H9 (cell line): ENCODE data around the gene PATE4. TPM values are rescaled to one million over a fixed set of nuclear protein-coding genes. Genes with fewer than 3 reads are reported as not detected.

Experiments
- DNase-seq: peaks from one replicate; pipeline ENCODE4 v3.0.0-alpha.2; 2017
- H2AFZ ChIP-seq: one replicate; pipeline ENCODE4 v1.6.1; 2013; ENCODE audit warnings: mild to moderate bottlenecking, low read length, control low read depth, moderate library complexity
- H2AK5ac ChIP-seq: 2 replicates; pipeline ENCODE4 v1.6.1; 2013; ENCODE audit warnings: low read length, control low read depth, mixed read lengths; ENCODE audit not compliant: insufficient read length
- H2BK120ac ChIP-seq: one replicate; pipeline ENCODE4 v1.6.1; 2013; ENCODE audit warnings: low read depth, mild to moderate bottlenecking, low read length, control low read depth, inconsistent platforms; ENCODE audit not compliant: poor library complexity, severe bottlenecking
- H2BK12ac ChIP-seq: 2 replicates; pipeline ENCODE4 v1.6.1; 2013; ENCODE audit warnings: low read length, control low read depth, mixed read lengths, low read depth; ENCODE audit not compliant: insufficient read length
- H2BK15ac ChIP-seq: 2 replicates; pipeline ENCODE4 v1.6.1; 2013; ENCODE audit warnings: low read depth, low read length, control low read depth
- H2BK20ac ChIP-seq: one replicate; pipeline ENCODE4 v1.6.1; 2013; ENCODE audit warnings: low read depth, mild to moderate bottlenecking, low read length, control low read depth, inconsistent platforms; ENCODE audit not compliant: poor library complexity, severe bottlenecking
- H2BK5ac ChIP-seq: 2 replicates; pipeline ENCODE4 v1.6.1; 2013; ENCODE audit warnings: low read length, control low read depth, mixed read lengths; ENCODE audit not compliant: insufficient read length
- H3K14ac ChIP-seq: 2 replicates; pipeline ENCODE4 v1.6.1; 2013; ENCODE audit warnings: low read length, control low read depth; ENCODE audit not compliant: insufficient read depth
- H3K18ac ChIP-seq: 2 replicates; pipeline ENCODE4 v1.6.1; 2013; ENCODE audit warnings: low read depth, mild to moderate bottlenecking, mixed read lengths, low read length, control low read depth; ENCODE audit not compliant: insufficient read length
- H3K23ac ChIP-seq: 2 replicates; pipeline ENCODE4 v1.6.1; 2013; ENCODE audit warnings: low read length, control low read depth, mixed read lengths, low read depth; ENCODE audit not compliant: insufficient read length
- H3K23me2 ChIP-seq: 2 replicates; pipeline ENCODE4 v1.6.1; 2013; ENCODE audit warnings: low read depth, mild to moderate bottlenecking, mixed read lengths, low read length, control low read depth; ENCODE audit not compliant: insufficient read length, poor library complexity, severe bottlenecking
- H3K27ac ChIP-seq: 2 replicates; pipeline ENCODE4 v1.5.1; 2013; ENCODE audit warnings: low read length, control low read depth, mixed read lengths, low read depth; ENCODE audit not compliant: insufficient read length
- H3K27me3 ChIP-seq: 2 replicates; pipeline ENCODE4 v1.6.1; 2013; ENCODE audit warnings: low read length, control low read depth, inconsistent platforms; ENCODE audit not compliant: insufficient read depth
- H3K4ac ChIP-seq: 2 replicates; pipeline ENCODE4 v1.6.1; 2013; ENCODE audit warnings: low read depth, mild to moderate bottlenecking, control low read depth, inconsistent platforms, low read length, moderate library complexity
- H3K4me1 ChIP-seq: 2 replicates; pipeline ENCODE4 v1.6.1; 2013; ENCODE audit warnings: low read length, control low read depth, inconsistent platforms; ENCODE audit not compliant: insufficient read depth
- H3K4me2 ChIP-seq: 2 replicates; pipeline ENCODE4 v1.6.1; 2013; ENCODE audit warnings: low read length, control low read depth, mixed read lengths; ENCODE audit not compliant: insufficient read length, insufficient read depth
- H3K56ac ChIP-seq: 2 replicates; pipeline ENCODE4 v1.6.1; 2013; ENCODE audit warnings: low read depth, mild to moderate bottlenecking, mixed read lengths, low read length, control low read depth; ENCODE audit not compliant: insufficient read length
- H3K79me1 ChIP-seq: 2 replicates; pipeline ENCODE4 v1.6.1; 2013; ENCODE audit warnings: low read depth, mild to moderate bottlenecking, moderate library complexity, low read length, control low read depth, inconsistent platforms; ENCODE audit not compliant: insufficient read depth, poor library complexity, severe bottlenecking
- H3K79me2 ChIP-seq: 2 replicates; pipeline ENCODE4 v1.6.1; 2013; ENCODE audit warnings: low read length, control low read depth, inconsistent platforms; ENCODE audit not compliant: insufficient read depth
- H3K9ac ChIP-seq: 2 replicates; pipeline ENCODE4 v1.6.1; 2013; ENCODE audit warnings: low read length, control low read depth, mixed read lengths; ENCODE audit not compliant: insufficient read length; ENCODE audit errors: extremely low read depth
- H3K9me3 ChIP-seq: one replicate; pipeline ENCODE4 v1.6.1; 2013; ENCODE audit warnings: low read depth, low read length, inconsistent platforms; ENCODE audit not compliant: control insufficient read depth
- H3T11ph ChIP-seq: one replicate; pipeline ENCODE4 v1.6.1; 2013; ENCODE audit warnings: mild to moderate bottlenecking, low read length, control low read depth, inconsistent platforms
- H4K20me1 ChIP-seq: one replicate; pipeline ENCODE4 v1.6.1; 2013; ENCODE audit not compliant: control insufficient read depth, insufficient read length, insufficient read depth
- H4K5ac ChIP-seq: 2 replicates; pipeline ENCODE4 v1.6.1; 2013; ENCODE audit warnings: low read depth, mild to moderate bottlenecking, mixed read lengths, low read length, control low read depth; ENCODE audit not compliant: insufficient read length
- H4K8ac ChIP-seq: replicated peaks from 2 replicates; pipeline ENCODE4 v1.6.1; 2013; ENCODE audit warnings: low read length, control low read depth, mixed read lengths, low read depth; ENCODE audit not compliant: insufficient read length
- H4K91ac ChIP-seq: 2 replicates; pipeline ENCODE4 v1.6.1; 2013; ENCODE audit warnings: low read depth, mild to moderate bottlenecking, moderate library complexity, mixed read lengths, low read length, control low read depth; ENCODE audit not compliant: insufficient read length
- H3K27ac Mint-ChIP-seq, 3 experiments: 2 replicates in 2 of 3; 3 replicates in 1 of 3; pipeline ENCODE4 v1.8.0; 2020 to 2021; ENCODE audit warnings: mixed read lengths in 3 of 3, mild to moderate bottlenecking in 1 of 3, moderate library complexity in 1 of 3
- H3K27me3 Mint-ChIP-seq: 2 replicates; pipeline ENCODE4 v1.8.0; 2021; ENCODE audit warnings: low read depth, mild to moderate bottlenecking, moderate library complexity, mixed read lengths
- H3K36me3 Mint-ChIP-seq, 3 experiments: 2 replicates in 2 of 3; 3 replicates in 1 of 3; pipeline ENCODE4 v1.8.0; 2020 to 2021; ENCODE audit warnings: low read depth in 3 of 3, mixed read lengths in 3 of 3; ENCODE audit not compliant: insufficient read depth in 1 of 3
- H3K4me1 Mint-ChIP-seq, 2 experiments: 2 replicates each; pipeline ENCODE4 v1.8.0; 2020; ENCODE audit warnings: mixed read lengths in 2 of 2
- H3K4me3 Mint-ChIP-seq, 2 experiments: 2 replicates in 1 of 2; 3 replicates in 1 of 2; pipeline ENCODE4 v1.8.0; 2020 to 2021; ENCODE audit warnings: mild to moderate bottlenecking in 2 of 2, mixed read lengths in 2 of 2, moderate library complexity in 1 of 2
- H3K9me3 Mint-ChIP-seq, 2 experiments: 2 replicates in 1 of 2; 3 replicates in 1 of 2; pipeline ENCODE4 v1.8.0; 2020; ENCODE audit warnings: mild to moderate bottlenecking in 2 of 2, mixed read lengths in 2 of 2, moderate library complexity in 1 of 2
- whole genome bisulfite sequencing: extraction: QIAGEN DNeasy Blood & Tissue Kit; methylation state at CpG from one replicate; pipeline ENCODE4 v1.1.7; 2013; ENCODE audit warnings: missing lambda C conversion rate, low lambda C conversion rate, mixed read lengths; ENCODE audit not compliant: insufficient read length; ENCODE audit errors: extremely low coverage; 5-methylcytosine and 5-hydroxymethylcytosine counted together
- total RNA-seq: library from RNA; stranded (reverse); gene quantifications from 2 replicates; pipeline ENCODE4 v1.2.1, GENCODE V29; 2021
- TF ChIP-seq, protein P1 (sequence below): fragments of 200-600 bp; sonication (generic); conservative IDR thresholded peaks from 3 replicates; pipeline ENCODE4 v1.8.0; 2021; ENCODE audit warnings: antibody characterized with exemption, mild to moderate bottlenecking

The PATE4 gene
- total RNA-seq, 1 experiment from 2014 or later: not detected

DNA sequence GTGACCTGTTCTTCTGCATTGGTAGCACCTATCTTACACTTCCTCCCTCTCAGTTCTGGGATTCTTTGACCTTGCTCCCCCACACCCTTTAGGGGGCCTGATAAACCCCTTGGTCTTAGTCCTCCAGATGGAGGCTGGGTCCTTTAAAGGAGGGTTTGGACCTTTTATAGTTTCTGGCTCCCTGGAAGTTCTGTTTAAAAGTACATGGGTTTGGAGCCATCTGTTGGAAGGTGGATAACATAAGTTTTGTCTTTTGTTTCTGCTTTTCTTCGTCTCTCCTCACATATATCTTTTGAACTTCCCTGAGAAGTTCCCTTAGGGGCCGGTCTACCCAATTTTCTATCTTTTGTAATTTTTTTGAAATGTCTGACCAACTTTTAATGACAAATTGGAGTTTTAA is 36.4 kb downstream of the PATE4 start:
- Histone ChIP-seq H2BK120ac (no peak overlapping the region), H4K20me1 (no peaks in the 10 kb centered on the region), H3K79me1 (no peaks in the 10 kb centered on the region), H2BK5ac (no peak overlapping the region), H3K56ac (no peak overlapping the region), H3K79me2 (no peaks in the 10 kb centered on the region; the same call in 1 of the 2 replicates), H4K91ac (no peak overlapping the region), H4K5ac (no peak overlapping the region), H3K23ac (no peak overlapping the region), H3K27me3 (no peaks in the 10 kb centered on the region), H2AFZ (no peak overlapping the region), H3K9ac (no peak overlapping the region), H2AK5ac (no peak overlapping the region), H3K4ac (no peak overlapping the region), H3K23me2 (no peaks in the 10 kb centered on the region), H3K4me1 (no peaks in the 10 kb centered on the region), H3K18ac (no peak overlapping the region), H2BK12ac (no peak overlapping the region), H3K14ac (no peak overlapping the region), H3K4me2 (no peak overlapping the region), H4K8ac (no peak overlapping the region), H3K9me3 (no peaks in the 10 kb centered on the region), H3K27ac (no peak overlapping the region), H2BK15ac (no peak overlapping the region), H3T11ph (no peak overlapping the region), H2BK20ac (no peak overlapping the region)
- Mint-ChIP-seq H3K4me3 (no peak overlapping the region), H3K27ac (no peak overlapping the region), H3K36me3 (peaks cover 5 to 6% (median 5%) of the 10 kb centered on the region in 3 experiments; a peak in 6 of 7 replicates), H3K4me1 (peaks cover 9 to 11% of the 10 kb centered on the region in 2 experiments), H3K9me3 (peaks cover 14 to 21% of the 10 kb centered on the region in 2 experiments), H3K27me3 (peaks cover 2% of the 10 kb centered on the region; the same call in 1 of the 2 replicates)
- no peak for DNase-seq
- no CpG with 5 or more reads among the region's 2 CpGs for WGBS
- TF ChIP-seq, protein P1, sequence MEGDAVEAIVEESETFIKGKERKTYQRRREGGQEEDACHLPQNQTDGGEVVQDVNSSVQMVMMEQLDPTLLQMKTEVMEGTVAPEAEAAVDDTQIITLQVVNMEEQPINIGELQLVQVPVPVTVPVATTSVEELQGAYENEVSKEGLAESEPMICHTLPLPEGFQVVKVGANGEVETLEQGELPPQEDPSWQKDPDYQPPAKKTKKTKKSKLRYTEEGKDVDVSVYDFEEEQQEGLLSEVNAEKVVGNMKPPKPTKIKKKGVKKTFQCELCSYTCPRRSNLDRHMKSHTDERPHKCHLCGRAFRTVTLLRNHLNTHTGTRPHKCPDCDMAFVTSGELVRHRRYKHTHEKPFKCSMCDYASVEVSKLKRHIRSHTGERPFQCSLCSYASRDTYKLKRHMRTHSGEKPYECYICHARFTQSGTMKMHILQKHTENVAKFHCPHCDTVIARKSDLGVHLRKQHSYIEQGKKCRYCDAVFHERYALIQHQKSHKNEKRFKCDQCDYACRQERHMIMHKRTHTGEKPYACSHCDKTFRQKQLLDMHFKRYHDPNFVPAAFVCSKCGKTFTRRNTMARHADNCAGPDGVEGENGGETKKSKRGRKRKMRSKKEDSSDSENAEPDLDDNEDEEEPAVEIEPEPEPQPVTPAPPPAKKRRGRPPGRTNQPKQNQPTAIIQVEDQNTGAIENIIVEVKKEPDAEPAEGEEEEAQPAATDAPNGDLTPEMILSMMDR: 0 out of 3 replicates have a peak, but pooled peaks have one; percentile 19
